H9 (cell line): ENCODE data around the gene NT5C. TPM values are rescaled to one million over a fixed set of nuclear protein-coding genes. Genes with fewer than 3 reads are reported as not detected.

Source experiments
- DNase-seq: peaks from one replicate; pipeline ENCODE4 v3.0.0-alpha.2; 2017
- H2AFZ ChIP-seq: one replicate; pipeline ENCODE4 v1.6.1; 2013; ENCODE audit warnings: mild to moderate bottlenecking, low read length, control low read depth, moderate library complexity
- H2AK5ac ChIP-seq: 2 replicates; pipeline ENCODE4 v1.6.1; 2013; ENCODE audit warnings: low read length, control low read depth, mixed read lengths; ENCODE audit not compliant: insufficient read length
- H2BK120ac ChIP-seq: one replicate; pipeline ENCODE4 v1.6.1; 2013; ENCODE audit warnings: low read depth, mild to moderate bottlenecking, low read length, control low read depth, inconsistent platforms; ENCODE audit not compliant: poor library complexity, severe bottlenecking
- H2BK12ac ChIP-seq: 2 replicates; pipeline ENCODE4 v1.6.1; 2013; ENCODE audit warnings: low read length, control low read depth, mixed read lengths, low read depth; ENCODE audit not compliant: insufficient read length
- H2BK15ac ChIP-seq: 2 replicates; pipeline ENCODE4 v1.6.1; 2013; ENCODE audit warnings: low read depth, low read length, control low read depth
- H2BK20ac ChIP-seq: one replicate; pipeline ENCODE4 v1.6.1; 2013; ENCODE audit warnings: low read depth, mild to moderate bottlenecking, low read length, control low read depth, inconsistent platforms; ENCODE audit not compliant: poor library complexity, severe bottlenecking
- H2BK5ac ChIP-seq: 2 replicates; pipeline ENCODE4 v1.6.1; 2013; ENCODE audit warnings: low read length, control low read depth, mixed read lengths; ENCODE audit not compliant: insufficient read length
- H3K14ac ChIP-seq: 2 replicates; pipeline ENCODE4 v1.6.1; 2013; ENCODE audit warnings: low read length, control low read depth; ENCODE audit not compliant: insufficient read depth
- H3K18ac ChIP-seq: 2 replicates; pipeline ENCODE4 v1.6.1; 2013; ENCODE audit warnings: low read depth, mild to moderate bottlenecking, mixed read lengths, low read length, control low read depth; ENCODE audit not compliant: insufficient read length
- H3K23ac ChIP-seq: 2 replicates; pipeline ENCODE4 v1.6.1; 2013; ENCODE audit warnings: low read length, control low read depth, mixed read lengths, low read depth; ENCODE audit not compliant: insufficient read length
- H3K23me2 ChIP-seq: 2 replicates; pipeline ENCODE4 v1.6.1; 2013; ENCODE audit warnings: low read depth, mild to moderate bottlenecking, mixed read lengths, low read length, control low read depth; ENCODE audit not compliant: insufficient read length, poor library complexity, severe bottlenecking
- H3K27ac ChIP-seq: 2 replicates; pipeline ENCODE4 v1.5.1; 2013; ENCODE audit warnings: low read length, control low read depth, mixed read lengths, low read depth; ENCODE audit not compliant: insufficient read length
- H3K27me3 ChIP-seq: 2 replicates; pipeline ENCODE4 v1.6.1; 2013; ENCODE audit warnings: low read length, control low read depth, inconsistent platforms; ENCODE audit not compliant: insufficient read depth
- H3K4ac ChIP-seq: 2 replicates; pipeline ENCODE4 v1.6.1; 2013; ENCODE audit warnings: low read depth, mild to moderate bottlenecking, control low read depth, inconsistent platforms, low read length, moderate library complexity
- H3K4me1 ChIP-seq: 2 replicates; pipeline ENCODE4 v1.6.1; 2013; ENCODE audit warnings: low read length, control low read depth, inconsistent platforms; ENCODE audit not compliant: insufficient read depth
- H3K4me2 ChIP-seq: 2 replicates; pipeline ENCODE4 v1.6.1; 2013; ENCODE audit warnings: low read length, control low read depth, mixed read lengths; ENCODE audit not compliant: insufficient read length, insufficient read depth
- H3K56ac ChIP-seq: 2 replicates; pipeline ENCODE4 v1.6.1; 2013; ENCODE audit warnings: low read depth, mild to moderate bottlenecking, mixed read lengths, low read length, control low read depth; ENCODE audit not compliant: insufficient read length
- H3K79me1 ChIP-seq: 2 replicates; pipeline ENCODE4 v1.6.1; 2013; ENCODE audit warnings: low read depth, mild to moderate bottlenecking, moderate library complexity, low read length, control low read depth, inconsistent platforms; ENCODE audit not compliant: insufficient read depth, poor library complexity, severe bottlenecking
- H3K79me2 ChIP-seq: 2 replicates; pipeline ENCODE4 v1.6.1; 2013; ENCODE audit warnings: low read length, control low read depth, inconsistent platforms; ENCODE audit not compliant: insufficient read depth
- H3K9ac ChIP-seq: 2 replicates; pipeline ENCODE4 v1.6.1; 2013; ENCODE audit warnings: low read length, control low read depth, mixed read lengths; ENCODE audit not compliant: insufficient read length; ENCODE audit errors: extremely low read depth
- H3K9me3 ChIP-seq: one replicate; pipeline ENCODE4 v1.6.1; 2013; ENCODE audit warnings: low read depth, low read length, inconsistent platforms; ENCODE audit not compliant: control insufficient read depth
- H3T11ph ChIP-seq: one replicate; pipeline ENCODE4 v1.6.1; 2013; ENCODE audit warnings: mild to moderate bottlenecking, low read length, control low read depth, inconsistent platforms
- H4K20me1 ChIP-seq: one replicate; pipeline ENCODE4 v1.6.1; 2013; ENCODE audit not compliant: control insufficient read depth, insufficient read length, insufficient read depth
- H4K5ac ChIP-seq: 2 replicates; pipeline ENCODE4 v1.6.1; 2013; ENCODE audit warnings: low read depth, mild to moderate bottlenecking, mixed read lengths, low read length, control low read depth; ENCODE audit not compliant: insufficient read length
- H4K8ac ChIP-seq: replicated peaks from 2 replicates; pipeline ENCODE4 v1.6.1; 2013; ENCODE audit warnings: low read length, control low read depth, mixed read lengths, low read depth; ENCODE audit not compliant: insufficient read length
- H4K91ac ChIP-seq: 2 replicates; pipeline ENCODE4 v1.6.1; 2013; ENCODE audit warnings: low read depth, mild to moderate bottlenecking, moderate library complexity, mixed read lengths, low read length, control low read depth; ENCODE audit not compliant: insufficient read length
- H3K27ac Mint-ChIP-seq, 3 experiments: 2 replicates in 2 of 3; 3 replicates in 1 of 3; pipeline ENCODE4 v1.8.0; 2020 to 2021; ENCODE audit warnings: mixed read lengths in 3 of 3, mild to moderate bottlenecking in 1 of 3, moderate library complexity in 1 of 3
- H3K27me3 Mint-ChIP-seq: 2 replicates; pipeline ENCODE4 v1.8.0; 2021; ENCODE audit warnings: low read depth, mild to moderate bottlenecking, moderate library complexity, mixed read lengths
- H3K36me3 Mint-ChIP-seq, 3 experiments: 2 replicates in 2 of 3; 3 replicates in 1 of 3; pipeline ENCODE4 v1.8.0; 2020 to 2021; ENCODE audit warnings: low read depth in 3 of 3, mixed read lengths in 3 of 3; ENCODE audit not compliant: insufficient read depth in 1 of 3
- H3K4me1 Mint-ChIP-seq, 2 experiments: 2 replicates each; pipeline ENCODE4 v1.8.0; 2020; ENCODE audit warnings: mixed read lengths in 2 of 2
- H3K4me3 Mint-ChIP-seq, 2 experiments: 2 replicates in 1 of 2; 3 replicates in 1 of 2; pipeline ENCODE4 v1.8.0; 2020 to 2021; ENCODE audit warnings: mild to moderate bottlenecking in 2 of 2, mixed read lengths in 2 of 2, moderate library complexity in 1 of 2
- H3K9me3 Mint-ChIP-seq, 2 experiments: 2 replicates in 1 of 2; 3 replicates in 1 of 2; pipeline ENCODE4 v1.8.0; 2020; ENCODE audit warnings: mild to moderate bottlenecking in 2 of 2, mixed read lengths in 2 of 2, moderate library complexity in 1 of 2
- WGBS: extraction: QIAGEN DNeasy Blood & Tissue Kit; methylation state at CpG from one replicate; pipeline ENCODE4 v1.1.7; 2013; ENCODE audit warnings: missing lambda C conversion rate, low lambda C conversion rate, mixed read lengths; ENCODE audit not compliant: insufficient read length; ENCODE audit errors: extremely low coverage; 5-methylcytosine and 5-hydroxymethylcytosine counted together
- total RNA-seq: library from RNA; stranded (reverse); gene quantifications from 2 replicates; pipeline ENCODE4 v1.2.1, GENCODE V29; 2021
- TF ChIP-seq, protein P1 (sequence below): fragments of 200-600 bp; sonication (generic); conservative IDR thresholded peaks from 3 replicates; pipeline ENCODE4 v1.8.0; 2021; ENCODE audit warnings: antibody characterized with exemption, mild to moderate bottlenecking

The NT5C gene
- total RNA-seq, 1 experiment from 2014 or later, result 77.7 TPM

DNA sequence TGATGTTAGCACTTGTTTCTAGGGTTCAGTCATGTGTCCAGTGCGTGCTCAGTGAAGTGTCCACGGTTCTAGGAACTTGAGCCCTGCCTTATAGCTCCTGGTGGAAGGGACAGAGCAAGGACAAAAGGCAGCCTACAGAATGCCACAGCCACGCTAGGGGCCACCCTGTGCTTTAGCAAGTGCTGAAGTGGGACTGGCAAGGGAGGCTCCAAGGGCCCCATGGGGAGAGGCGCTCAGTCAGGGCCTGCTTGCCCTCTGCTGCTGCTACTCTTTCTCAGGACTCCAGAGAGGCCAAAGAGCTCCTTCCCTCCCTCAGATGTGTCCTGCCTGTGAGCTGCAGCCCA is 6.8 kb downstream of the NT5C start:
- no peaks in the 10 kb centered on the region for H4K20me1 ChIP-seq
- H2BK20ac ChIP-seq, result no peak overlapping the region
- no peak overlapping the region for H3K9ac ChIP-seq
- H3K4me1 ChIP-seq, result no peaks in the 10 kb centered on the region
- no peak overlapping the region for H3K4me3 Mint-ChIP-seq
- no peaks in the 10 kb centered on the region for H3K27me3 ChIP-seq
- no peak overlapping the region for H3K4me2 ChIP-seq
- no peaks in the 10 kb centered on the region; a peak in 1 of 5 replicates for H3K9me3 Mint-ChIP-seq
- no peak overlapping the region for H2AFZ ChIP-seq
- H3K23me2 ChIP-seq, result no peaks in the 10 kb centered on the region
- H3K4me1 Mint-ChIP-seq, result peaks cover 7 to 8% of the 10 kb centered on the region in 2 experiments; a peak in 3 of 4 replicates
- H4K5ac ChIP-seq, result no peak overlapping the region
- no peak overlapping the region; the same call in 1 of the 2 replicates for H2BK15ac ChIP-seq
- no peak overlapping the region for H4K8ac ChIP-seq
- no peak overlapping the region for H3K56ac ChIP-seq
- H3K4ac ChIP-seq, result no peak overlapping the region
- peak overlapping the region in 1 of 3 experiments; percentile 78; a peak in 1 of 7 replicates for H3K27ac Mint-ChIP-seq
- no peak overlapping the region for H4K91ac ChIP-seq
- no peaks in the 10 kb centered on the region for H3K79me2 ChIP-seq
- no peak overlapping the region for H3K23ac ChIP-seq
- H3K27ac ChIP-seq, result no peak overlapping the region
- no peaks in the 10 kb centered on the region for H3K9me3 ChIP-seq
- peaks cover 4 to 23% (median 19%) of the 10 kb centered on the region in 3 experiments for H3K36me3 Mint-ChIP-seq
- H2BK5ac ChIP-seq, result no peak overlapping the region
- no peak for DNase-seq
- H2BK120ac ChIP-seq, result no peak overlapping the region
- no peak overlapping the region for H3K14ac ChIP-seq
- H2AK5ac ChIP-seq, result no peak overlapping the region
- no CpG with 5 or more reads among the region's 4 CpGs for WGBS
- no peak overlapping the region for H3K18ac ChIP-seq
- H3K79me1 ChIP-seq, result no peaks in the 10 kb centered on the region
- H2BK12ac ChIP-seq, result no peak overlapping the region
- H3T11ph ChIP-seq, result no peak overlapping the region
- TF ChIP-seq, protein P1, sequence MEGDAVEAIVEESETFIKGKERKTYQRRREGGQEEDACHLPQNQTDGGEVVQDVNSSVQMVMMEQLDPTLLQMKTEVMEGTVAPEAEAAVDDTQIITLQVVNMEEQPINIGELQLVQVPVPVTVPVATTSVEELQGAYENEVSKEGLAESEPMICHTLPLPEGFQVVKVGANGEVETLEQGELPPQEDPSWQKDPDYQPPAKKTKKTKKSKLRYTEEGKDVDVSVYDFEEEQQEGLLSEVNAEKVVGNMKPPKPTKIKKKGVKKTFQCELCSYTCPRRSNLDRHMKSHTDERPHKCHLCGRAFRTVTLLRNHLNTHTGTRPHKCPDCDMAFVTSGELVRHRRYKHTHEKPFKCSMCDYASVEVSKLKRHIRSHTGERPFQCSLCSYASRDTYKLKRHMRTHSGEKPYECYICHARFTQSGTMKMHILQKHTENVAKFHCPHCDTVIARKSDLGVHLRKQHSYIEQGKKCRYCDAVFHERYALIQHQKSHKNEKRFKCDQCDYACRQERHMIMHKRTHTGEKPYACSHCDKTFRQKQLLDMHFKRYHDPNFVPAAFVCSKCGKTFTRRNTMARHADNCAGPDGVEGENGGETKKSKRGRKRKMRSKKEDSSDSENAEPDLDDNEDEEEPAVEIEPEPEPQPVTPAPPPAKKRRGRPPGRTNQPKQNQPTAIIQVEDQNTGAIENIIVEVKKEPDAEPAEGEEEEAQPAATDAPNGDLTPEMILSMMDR, result no peak
- no peaks in the 10 kb centered on the region for H3K27me3 Mint-ChIP-seq
